Liver (tissue), 3 donors: ENCODE results near the gene COX19.

Experiments used
- EGR1 ChIP-seq, 2 donors: IDR thresholded peaks; 2 replicates each; pipeline ENCODE4 v1.6.1; 2016 to 2018; ENCODE audit warnings: antibody characterized with exemption in 2 of 2, low read depth in 2 of 2
- HNF4A ChIP-seq, 2 donors: conservative IDR thresholded peaks; 2 replicates each; pipeline ENCODE4 v1.6.1; 2016; ENCODE audit warnings: antibody characterized with exemption in 2 of 2, mild to moderate bottlenecking in 2 of 2
- RAD21 ChIP-seq, 2 donors: IDR thresholded peaks; 2 replicates each; pipeline ENCODE4 v1.6.1; 2016; ENCODE audit warnings: antibody characterized with exemption in 2 of 2, mild to moderate bottlenecking in 2 of 2
- REST ChIP-seq: IDR thresholded peaks from 2 replicates; pipeline ENCODE4 v1.6.1; 2016; ENCODE audit warnings: antibody characterized with exemption, mild to moderate bottlenecking
- TAF1 ChIP-seq: conservative IDR thresholded peaks from 2 replicates; pipeline ENCODE4 v1.6.1; 2016; ENCODE audit warnings: antibody characterized with exemption, mild to moderate bottlenecking
- YY1 ChIP-seq: IDR thresholded peaks from 2 replicates; pipeline ENCODE4 v1.6.1; 2016; ENCODE audit warnings: antibody characterized with exemption, mild to moderate bottlenecking
- TF ChIP-seq, protein P1 (sequence below): IDR thresholded peaks from 2 replicates; pipeline ENCODE4 v1.6.1; 2016; ENCODE audit warnings: antibody characterized with exemption
- TF ChIP-seq, protein P2 (sequence below): fragments of 150-350 bp; IDR thresholded peaks from 2 replicates; pipeline ENCODE4 v1.5.1; 2017; ENCODE audit warnings: improper control_type of control experiment, low read depth, low read length; ENCODE audit not compliant: missing input control
- donor health status: healthy.
- donor health status: healthy.

GRCh38 chr7:978416-979091 is 3.2 kb upstream of the COX19 start:
- TF ChIP-seq, protein P1, sequence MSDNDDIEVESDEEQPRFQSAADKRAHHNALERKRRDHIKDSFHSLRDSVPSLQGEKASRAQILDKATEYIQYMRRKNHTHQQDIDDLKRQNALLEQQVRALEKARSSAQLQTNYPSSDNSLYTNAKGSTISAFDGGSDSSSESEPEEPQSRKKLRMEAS: no peak
- TF ChIP-seq, protein P2, sequence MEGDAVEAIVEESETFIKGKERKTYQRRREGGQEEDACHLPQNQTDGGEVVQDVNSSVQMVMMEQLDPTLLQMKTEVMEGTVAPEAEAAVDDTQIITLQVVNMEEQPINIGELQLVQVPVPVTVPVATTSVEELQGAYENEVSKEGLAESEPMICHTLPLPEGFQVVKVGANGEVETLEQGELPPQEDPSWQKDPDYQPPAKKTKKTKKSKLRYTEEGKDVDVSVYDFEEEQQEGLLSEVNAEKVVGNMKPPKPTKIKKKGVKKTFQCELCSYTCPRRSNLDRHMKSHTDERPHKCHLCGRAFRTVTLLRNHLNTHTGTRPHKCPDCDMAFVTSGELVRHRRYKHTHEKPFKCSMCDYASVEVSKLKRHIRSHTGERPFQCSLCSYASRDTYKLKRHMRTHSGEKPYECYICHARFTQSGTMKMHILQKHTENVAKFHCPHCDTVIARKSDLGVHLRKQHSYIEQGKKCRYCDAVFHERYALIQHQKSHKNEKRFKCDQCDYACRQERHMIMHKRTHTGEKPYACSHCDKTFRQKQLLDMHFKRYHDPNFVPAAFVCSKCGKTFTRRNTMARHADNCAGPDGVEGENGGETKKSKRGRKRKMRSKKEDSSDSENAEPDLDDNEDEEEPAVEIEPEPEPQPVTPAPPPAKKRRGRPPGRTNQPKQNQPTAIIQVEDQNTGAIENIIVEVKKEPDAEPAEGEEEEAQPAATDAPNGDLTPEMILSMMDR: no peak
- TF ChIP-seq TAF1 (no peak), REST (no peak), YY1 (no peak), RAD21 (IDR thresholded peaks at IDR 0.05) (no peak), HNF4A (conservative IDR thresholded peaks at IDR 0.05) (no peak), EGR1 (IDR thresholded peaks at IDR 0.05; ENCODE audit: low read depth in 2 of 2) (no peak)
